GM19467 (cell line): Measurements from ENCODE around the gene ZNF232.
"Not testable (repeated sequence)": the region's sequence is repeated elsewhere in the genome, so short reads cannot be mapped to it uniquely, and the experiment has no call there.

Experiments
- ATAC-seq: cut with Tn5 transposase; IDR thresholded peaks from one replicate; pipeline ENCODE4 v1.9.1; 2021; ENCODE audit warnings: mild to moderate bottlenecking, moderate library complexity; ENCODE audit not compliant: unreplicated experiment

ZNF232 gene

GRCh38 chr17:5111402-5112204, at the start of gene ZNF232:
Gene ZNF232, minus strand, starts transcription at chr17:5111878. Its CDS starts 56 bp downstream, at chr17:5111822.
- peak; percentile 92 for ATAC-seq

- ATAC-seq: not testable (repeated sequence)
Measured at GRCh38 chr17:5160702-5161101, 49.0 kb upstream of the ZNF232 start.

- ATAC-seq: not testable (repeated sequence)
Measured at GRCh38 chr17:5146122-5146521, 34.4 kb upstream of the ZNF232 start.

- ATAC-seq: not testable (repeated sequence)
Measured at GRCh38 chr17:5142877-5143276, 31.2 kb upstream of the ZNF232 start.

- ATAC-seq: no peak
Measured at GRCh38 chr17:5139458-5139732, 27.7 kb upstream of the ZNF232 start.

- ATAC-seq: no peak
Measured at GRCh38 chr17:5138616-5139457, 27.2 kb upstream of the ZNF232 start.

- not testable (repeated sequence) for ATAC-seq
Measured at GRCh38 chr17:5138198-5138544, 26.5 kb upstream of the ZNF232 start.

GRCh38 chr17:5137511-5138197, 26.0 kb upstream of the ZNF232 start:
- ATAC-seq: not testable (repeated sequence)

GRCh38 chr17:5136580-5137412, 25.1 kb upstream of the ZNF232 start:
- not testable (repeated sequence) for ATAC-seq

GRCh38 chr17:5135726-5136579, 24.3 kb upstream of the ZNF232 start:
- ATAC-seq: no peak

- not testable (repeated sequence) for ATAC-seq
Measured at GRCh38 chr17:5135131-5135712, 23.5 kb upstream of the ZNF232 start.

GRCh38 chr17:5134571-5134970, 22.9 kb upstream of the ZNF232 start:
- not testable (repeated sequence) for ATAC-seq

GRCh38 chr17:5133961-5134360, 22.3 kb upstream of the ZNF232 start:
- not testable (repeated sequence) for ATAC-seq

GRCh38 chr17:5133311-5133710, 21.6 kb upstream of the ZNF232 start:
- no peak for ATAC-seq

- not testable (repeated sequence) for ATAC-seq
Measured at GRCh38 chr17:5132503-5133225, 21.0 kb upstream of the ZNF232 start.

GRCh38 chr17:5131799-5132502, 20.3 kb upstream of the ZNF232 start:
- not testable (repeated sequence) for ATAC-seq

- no peak for ATAC-seq
Measured at GRCh38 chr17:5131146-5131715, 19.6 kb upstream of the ZNF232 start.

- ATAC-seq: not testable (repeated sequence)
Measured at GRCh38 chr17:5130687-5131086, 19.0 kb upstream of the ZNF232 start.
